GM19043 (cell line): ENCODE data around the gene CTSH.
"Not testable (repeated sequence)": the region's sequence is repeated elsewhere in the genome, so short reads cannot be mapped to it uniquely, and the experiment has no call there.

Experiments used
- ATAC-seq: cut with Tn5 transposase; IDR thresholded peaks from one replicate; pipeline ENCODE4 v1.9.1; 2021; ENCODE audit warnings: low read depth; ENCODE audit not compliant: unreplicated experiment

The CTSH gene

GRCh38 chr15:78944202-78944625 is 632 bp downstream of the CTSH start:
- ATAC-seq = peak; percentile 24

- ATAC-seq = no peak
Observed at GRCh38 chr15:78943692-78944091, 1.2 kb downstream of the CTSH start.

- no peak for ATAC-seq
Observed at GRCh38 chr15:78942741-78943140, 2.1 kb downstream of the CTSH start.

- ATAC-seq = peak; percentile 69
Observed at GRCh38 chr15:78938658-78939488, 6.0 kb downstream of the CTSH start.

GRCh38 chr15:78937132-78937739 is 7.6 kb downstream of the CTSH start:
- ATAC-seq = no peak

GRCh38 chr15:78934655-78935023 is 10.2 kb downstream of the CTSH start:
- no peak for ATAC-seq

- ATAC-seq = no peak
Observed at GRCh38 chr15:78933823-78934654, 10.8 kb downstream of the CTSH start.

- ATAC-seq = no peak
Observed at GRCh38 chr15:78933187-78933822, 11.5 kb downstream of the CTSH start.

- no peak for ATAC-seq
Observed at GRCh38 chr15:78932258-78932808, 12.5 kb downstream of the CTSH start.

- no peak for ATAC-seq
Observed at GRCh38 chr15:78931439-78932257, 13.2 kb downstream of the CTSH start.

GRCh38 chr15:78930577-78931388 is 14.1 kb downstream of the CTSH start:
- ATAC-seq = no peak

- no peak for ATAC-seq
Observed at GRCh38 chr15:78929536-78930264, 15.1 kb downstream of the CTSH start.

GRCh38 chr15:78928616-78929093 is 16.2 kb downstream of the CTSH start:
- ATAC-seq = no peak

- not testable (repeated sequence) for ATAC-seq
Observed at GRCh38 chr15:78928176-78928575, 16.7 kb downstream of the CTSH start.

GRCh38 chr15:78927077-78927790 is 17.6 kb downstream of the CTSH start:
- ATAC-seq = no peak

GRCh38 chr15:78925956-78926743 is 18.7 kb downstream of the CTSH start:
- ATAC-seq = no peak
